Cardiac fibroblast (primary cell): ENCODE data around the gene GPR65.
A peak's percentile ranks its signal among the peaks of the same experiment; 100 is the strongest.

Source experiments
- DNase-seq, 2 donors: peaks; one replicate each; pipeline versions ENCODE4 v3.0.0 to v3.0.0-alpha.2; 2010; ENCODE audit warnings: low read depth in 2 of 2
- H3K4me3 ChIP-seq, 2 donors: replicated peaks in 1 of 2; 1 replicate in 1 of 2; 2 replicates in 1 of 2; pipeline ENCODE4 v1.5.1; 2011; ENCODE audit warnings: low read depth in 2 of 2, low read length in 2 of 2, mild to moderate bottlenecking in 2 of 2, moderate library complexity in 1 of 2
- TF ChIP-seq, protein P1 (sequence below): IDR thresholded peaks from one replicate; pipeline ENCODE4 v1.5.1; 2011; ENCODE audit warnings: low read depth, mild to moderate bottlenecking, low read length, inconsistent platforms

Gene GPR65

DNA sequence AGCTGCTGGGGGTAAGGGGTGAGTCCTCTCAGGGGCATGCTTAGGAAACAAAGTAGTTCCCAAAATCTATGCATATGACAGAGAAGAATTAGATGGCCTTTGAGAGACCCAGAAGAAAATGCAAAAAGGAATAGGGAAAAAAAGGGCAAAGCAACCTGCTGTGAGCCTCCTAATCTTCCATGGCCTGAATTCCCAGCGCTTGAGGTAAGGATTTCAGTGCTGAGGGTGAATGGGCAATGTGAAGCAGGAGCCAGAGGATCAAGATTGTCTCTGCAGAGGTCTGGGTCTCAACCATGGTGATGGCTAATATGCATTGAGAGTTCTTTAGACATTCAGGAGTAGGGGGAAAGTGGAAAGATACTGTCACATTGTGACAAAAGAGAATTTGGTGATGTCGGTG, 31.5 kb downstream of the GPR65 start:
- H3K4me3 ChIP-seq: no peak overlapping the region
- DNase-seq: no peak
- TF ChIP-seq, protein P1, sequence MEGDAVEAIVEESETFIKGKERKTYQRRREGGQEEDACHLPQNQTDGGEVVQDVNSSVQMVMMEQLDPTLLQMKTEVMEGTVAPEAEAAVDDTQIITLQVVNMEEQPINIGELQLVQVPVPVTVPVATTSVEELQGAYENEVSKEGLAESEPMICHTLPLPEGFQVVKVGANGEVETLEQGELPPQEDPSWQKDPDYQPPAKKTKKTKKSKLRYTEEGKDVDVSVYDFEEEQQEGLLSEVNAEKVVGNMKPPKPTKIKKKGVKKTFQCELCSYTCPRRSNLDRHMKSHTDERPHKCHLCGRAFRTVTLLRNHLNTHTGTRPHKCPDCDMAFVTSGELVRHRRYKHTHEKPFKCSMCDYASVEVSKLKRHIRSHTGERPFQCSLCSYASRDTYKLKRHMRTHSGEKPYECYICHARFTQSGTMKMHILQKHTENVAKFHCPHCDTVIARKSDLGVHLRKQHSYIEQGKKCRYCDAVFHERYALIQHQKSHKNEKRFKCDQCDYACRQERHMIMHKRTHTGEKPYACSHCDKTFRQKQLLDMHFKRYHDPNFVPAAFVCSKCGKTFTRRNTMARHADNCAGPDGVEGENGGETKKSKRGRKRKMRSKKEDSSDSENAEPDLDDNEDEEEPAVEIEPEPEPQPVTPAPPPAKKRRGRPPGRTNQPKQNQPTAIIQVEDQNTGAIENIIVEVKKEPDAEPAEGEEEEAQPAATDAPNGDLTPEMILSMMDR: no peak

GRCh38 chr14:88037325-88037724, 32.4 kb downstream of the GPR65 start:
- TF ChIP-seq, protein P1: no peak
- H3K4me3 ChIP-seq: no peak overlapping the region
- no peak for DNase-seq

- TF ChIP-seq, protein P1: no peak
- DNase-seq: no peak
- H3K4me3 ChIP-seq: no peak overlapping the region
Observed at GRCh38 chr14:88039197-88039596, 34.3 kb downstream of the GPR65 start.

DNA sequence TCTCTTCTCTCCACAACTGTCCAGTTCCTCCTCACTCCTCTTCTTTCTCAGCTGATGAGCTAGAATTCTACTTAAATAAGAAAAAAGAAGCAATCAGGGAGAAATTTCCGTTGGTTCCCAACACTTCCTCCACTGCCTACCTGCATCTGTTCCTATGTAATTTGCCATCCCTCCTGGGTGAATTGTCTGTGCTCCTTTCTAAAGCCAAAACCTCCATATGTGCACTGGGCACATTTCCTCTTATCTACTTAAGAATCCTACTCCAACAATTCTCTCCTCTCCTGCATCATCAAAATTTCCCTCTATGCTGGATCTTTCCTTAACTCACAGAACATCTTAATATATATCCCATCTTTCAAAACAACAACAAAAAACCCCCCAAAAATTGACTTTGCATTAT, 35.2 kb downstream of the GPR65 start:
- H3K4me3 ChIP-seq: no peak overlapping the region
- TF ChIP-seq, protein P1: no peak
- no peak for DNase-seq

DNA sequence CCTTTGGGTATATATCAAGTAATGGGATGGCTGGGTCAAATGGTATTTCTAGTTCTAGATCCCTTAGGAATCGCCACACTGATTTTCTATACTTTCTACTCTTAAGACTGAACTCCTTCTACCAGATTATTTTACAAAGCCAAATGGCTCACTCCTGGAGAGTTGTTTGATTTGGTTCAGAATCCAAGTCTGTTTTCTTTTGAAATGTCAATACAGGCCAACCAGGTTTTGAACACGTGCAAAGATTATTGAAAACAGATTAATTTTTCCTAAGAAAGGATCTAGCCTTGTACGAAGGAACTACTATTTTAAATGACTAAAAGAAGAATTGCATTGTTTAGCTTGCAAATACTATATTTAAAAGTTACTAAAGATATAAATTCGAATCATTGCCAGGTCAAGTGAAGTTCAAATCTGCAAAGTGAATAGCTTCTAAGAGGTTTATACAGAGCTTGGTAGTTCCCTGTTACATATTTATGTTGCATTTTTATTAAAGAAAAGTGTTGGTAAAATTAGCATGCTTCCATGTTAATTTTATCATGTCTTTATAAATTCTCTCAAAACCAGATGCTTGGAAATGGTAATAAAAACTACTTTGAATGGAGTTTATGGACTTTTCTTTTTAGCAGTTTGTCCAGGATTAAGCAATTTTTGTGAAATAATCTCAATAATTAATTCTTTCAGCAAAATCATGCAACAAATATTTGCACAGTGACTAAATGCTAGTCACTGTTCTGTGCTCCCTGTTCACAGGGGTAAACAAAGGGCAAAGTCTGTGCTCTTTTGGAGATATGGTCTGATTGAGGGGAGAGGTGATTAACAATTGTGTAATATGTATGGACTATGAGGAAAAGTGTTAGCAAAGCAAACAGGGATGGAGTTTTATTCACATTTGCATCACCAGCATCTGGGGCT, 38.9 kb downstream of the GPR65 start:
- TF ChIP-seq, protein P1: no peak
- DNase-seq: peak in 1 of 2 donors; percentile 9
- H3K4me3 ChIP-seq: no peak overlapping the region

DNA sequence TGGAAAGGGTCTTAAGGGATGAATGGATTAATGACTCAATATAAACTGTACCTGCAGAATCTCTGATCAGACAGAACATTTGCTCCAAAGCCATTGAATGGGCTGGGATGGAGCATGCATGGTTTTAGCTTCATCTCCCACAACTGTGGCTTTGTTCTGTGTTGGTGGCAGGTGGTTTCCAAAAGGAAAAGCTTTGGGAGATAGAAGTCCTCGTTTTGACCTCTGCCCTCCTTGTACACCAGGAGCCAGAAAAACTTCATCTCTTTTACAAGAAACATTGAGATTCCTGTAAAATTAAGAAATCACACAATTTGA, 39.5 kb downstream of the GPR65 start:
- DNase-seq: no peak
- H3K4me3 ChIP-seq: no peak overlapping the region
- TF ChIP-seq, protein P1: no peak
